HG02610 (cell line): ENCODE measurements around the gene NSD1.
"Not testable (repeated sequence)": the region's sequence is repeated elsewhere in the genome, so short reads cannot be mapped to it uniquely, and the experiment has no call there.

ENCODE experiments used
- ATAC-seq: cut with Tn5 transposase; IDR thresholded peaks from one replicate; pipeline ENCODE4 v1.9.1; 2021; ENCODE audit warnings: mild to moderate bottlenecking, moderate library complexity; ENCODE audit not compliant: unreplicated experiment

Gene NSD1

GRCh38 chr5:177163500-177163899 is 29.9 kb downstream of the NSD1 start:
- ATAC-seq = no peak

GRCh38 chr5:177169271-177169670 is 35.7 kb downstream of the NSD1 start:
- no peak for ATAC-seq

- no peak for ATAC-seq
Observed at GRCh38 chr5:177171961-177172360, 38.4 kb downstream of the NSD1 start.

- ATAC-seq = no peak
Observed at GRCh38 chr5:177175336-177175735, 41.8 kb downstream of the NSD1 start.

- no peak for ATAC-seq
Observed at GRCh38 chr5:177176175-177176711, 42.7 kb downstream of the NSD1 start.

- not testable (repeated sequence) for ATAC-seq
Observed at GRCh38 chr5:177177847-177178437, 44.4 kb downstream of the NSD1 start.

GRCh38 chr5:177178733-177179304 is 45.2 kb downstream of the NSD1 start:
- ATAC-seq = no peak

- no peak for ATAC-seq
Observed at GRCh38 chr5:177179431-177179830, 45.9 kb downstream of the NSD1 start.

- no peak for ATAC-seq
Observed at GRCh38 chr5:177183142-177183541, 49.6 kb downstream of the NSD1 start.

- ATAC-seq = no peak
Observed at GRCh38 chr5:177183766-177184360, 50.3 kb downstream of the NSD1 start.

- ATAC-seq = no peak
Observed at GRCh38 chr5:177185993-177186392, 52.4 kb downstream of the NSD1 start.

GRCh38 chr5:177186645-177187044 is 53.1 kb downstream of the NSD1 start:
- ATAC-seq = no peak

- ATAC-seq = no peak
Observed at GRCh38 chr5:177188775-177189174, 55.2 kb downstream of the NSD1 start.

- no peak for ATAC-seq
Observed at GRCh38 chr5:177189416-177189815, 55.8 kb downstream of the NSD1 start.

- ATAC-seq = no peak
Observed at GRCh38 chr5:177189965-177190364, 56.4 kb downstream of the NSD1 start.

- ATAC-seq = no peak
Observed at GRCh38 chr5:177194268-177194667, 60.7 kb downstream of the NSD1 start.

GRCh38 chr5:177195307-177195952 is 61.9 kb downstream of the NSD1 start:
- no peak for ATAC-seq

- no peak for ATAC-seq
Observed at GRCh38 chr5:177198738-177199137, 65.2 kb downstream of the NSD1 start.

GRCh38 chr5:177204281-177204680 is 70.7 kb downstream of the NSD1 start:
- no peak for ATAC-seq

- ATAC-seq = no peak
Observed at GRCh38 chr5:177209610-177210009, 76.0 kb downstream of the NSD1 start.

- ATAC-seq = no peak
Observed at GRCh38 chr5:177212242-177212641, 78.7 kb downstream of the NSD1 start.

GRCh38 chr5:177220576-177220975 is 87.0 kb downstream of the NSD1 start:
- no peak for ATAC-seq
